GM18502 (cell line): ENCODE results near the gene RFX6.
A peak's percentile ranks its signal among the peaks of the same experiment; 100 is the strongest.
"Not testable (repeated sequence)": the region's sequence is repeated elsewhere in the genome, so short reads cannot be mapped to it uniquely, and the experiment has no call there.

Experiments
- ATAC-seq: cut with Tn5 transposase; IDR thresholded peaks from one replicate; pipeline ENCODE4 v1.9.1; 2021; ENCODE audit warnings: mild to moderate bottlenecking; ENCODE audit not compliant: unreplicated experiment, poor library complexity

The RFX6 gene, protein sequence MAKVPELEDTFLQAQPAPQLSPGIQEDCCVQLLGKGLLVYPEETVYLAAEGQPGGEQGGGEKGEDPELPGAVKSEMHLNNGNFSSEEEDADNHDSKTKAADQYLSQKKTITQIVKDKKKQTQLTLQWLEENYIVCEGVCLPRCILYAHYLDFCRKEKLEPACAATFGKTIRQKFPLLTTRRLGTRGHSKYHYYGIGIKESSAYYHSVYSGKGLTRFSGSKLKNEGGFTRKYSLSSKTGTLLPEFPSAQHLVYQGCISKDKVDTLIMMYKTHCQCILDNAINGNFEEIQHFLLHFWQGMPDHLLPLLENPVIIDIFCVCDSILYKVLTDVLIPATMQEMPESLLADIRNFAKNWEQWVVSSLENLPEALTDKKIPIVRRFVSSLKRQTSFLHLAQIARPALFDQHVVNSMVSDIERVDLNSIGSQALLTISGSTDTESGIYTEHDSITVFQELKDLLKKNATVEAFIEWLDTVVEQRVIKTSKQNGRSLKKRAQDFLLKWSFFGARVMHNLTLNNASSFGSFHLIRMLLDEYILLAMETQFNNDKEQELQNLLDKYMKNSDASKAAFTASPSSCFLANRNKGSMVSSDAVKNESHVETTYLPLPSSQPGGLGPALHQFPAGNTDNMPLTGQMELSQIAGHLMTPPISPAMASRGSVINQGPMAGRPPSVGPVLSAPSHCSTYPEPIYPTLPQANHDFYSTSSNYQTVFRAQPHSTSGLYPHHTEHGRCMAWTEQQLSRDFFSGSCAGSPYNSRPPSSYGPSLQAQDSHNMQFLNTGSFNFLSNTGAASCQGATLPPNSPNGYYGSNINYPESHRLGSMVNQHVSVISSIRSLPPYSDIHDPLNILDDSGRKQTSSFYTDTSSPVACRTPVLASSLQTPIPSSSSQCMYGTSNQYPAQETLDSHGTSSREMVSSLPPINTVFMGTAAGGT

DNA sequence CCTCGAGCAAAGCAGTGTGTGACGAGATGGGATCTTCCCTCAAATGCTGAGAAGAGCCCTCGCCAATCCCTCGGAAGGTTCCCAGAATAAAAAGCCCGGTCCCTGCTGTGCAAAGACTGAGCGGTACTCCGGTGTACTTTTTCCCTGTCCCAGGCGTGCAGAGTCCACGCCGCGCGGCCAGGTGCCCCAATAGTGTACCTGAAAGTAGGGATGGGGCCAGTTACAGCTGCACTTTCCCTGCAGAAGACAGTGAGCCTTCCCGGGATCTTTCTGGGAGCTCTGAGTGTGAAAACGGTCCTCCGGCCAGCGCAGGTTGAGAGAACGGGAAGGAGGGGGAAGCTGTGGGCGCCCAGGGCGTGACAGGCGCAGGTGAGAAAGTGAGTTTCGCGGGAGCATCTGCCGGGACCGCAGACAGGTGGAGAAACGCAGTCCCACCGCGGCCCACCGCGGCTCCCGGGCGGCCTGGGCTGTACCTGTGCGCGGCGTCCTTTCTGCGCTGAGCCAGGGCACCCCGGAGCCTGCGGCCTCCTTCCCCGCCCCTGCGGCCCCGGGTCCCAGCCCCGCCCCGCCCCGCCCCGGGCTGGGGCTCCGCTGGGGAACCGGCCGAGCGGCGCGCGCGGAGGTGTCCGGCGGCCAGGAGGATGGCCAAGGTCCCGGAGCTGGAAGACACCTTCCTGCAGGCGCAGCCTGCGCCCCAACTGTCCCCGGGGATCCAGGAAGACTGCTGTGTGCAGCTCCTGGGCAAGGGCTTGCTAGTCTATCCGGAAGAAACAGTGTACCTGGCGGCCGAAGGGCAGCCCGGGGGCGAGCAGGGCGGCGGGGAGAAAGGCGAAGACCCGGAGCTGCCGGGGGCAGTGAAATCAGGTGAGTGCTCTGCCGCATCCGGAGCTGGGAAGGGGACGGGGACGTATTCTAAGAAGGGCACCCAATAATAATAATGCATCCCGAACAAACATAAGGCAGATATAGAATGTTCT is at the start of gene RFX6:
RFX6 (plus strand) TSS at position 608 of the 977 bp plus-strand sequence; CDS start at position 642, 34 bp downstream.
- ATAC-seq, result no peak

GRCh38 chr6:116827561-116828240 is 49.3 kb upstream of the RFX6 start:
- no peak for ATAC-seq

DNA sequence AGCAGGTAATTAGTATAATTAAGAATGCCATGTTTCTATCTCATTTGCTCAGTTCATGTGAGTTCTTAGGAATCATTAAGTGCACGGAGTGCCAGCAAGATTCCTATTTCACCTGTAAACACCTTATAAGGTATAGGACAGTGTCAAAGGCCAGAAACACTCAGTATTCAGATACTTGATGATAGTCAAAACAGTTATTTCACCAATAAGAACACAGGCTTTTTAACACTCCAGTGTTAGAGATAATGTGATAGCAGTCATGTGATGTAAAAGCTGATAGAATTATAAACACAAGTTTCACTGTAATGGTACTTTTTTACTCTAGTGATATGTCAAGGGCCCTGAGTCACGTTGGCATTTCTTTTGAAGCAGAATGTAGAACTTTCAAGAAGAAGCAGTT is 48.1 kb upstream of the RFX6 start, which contains the start of gene GPRC6A:
GPRC6A (minus strand) TSS at position 101 of the 400 bp plus-strand sequence; CDS start at position 31, 70 bp downstream.
- ATAC-seq, result no peak

DNA sequence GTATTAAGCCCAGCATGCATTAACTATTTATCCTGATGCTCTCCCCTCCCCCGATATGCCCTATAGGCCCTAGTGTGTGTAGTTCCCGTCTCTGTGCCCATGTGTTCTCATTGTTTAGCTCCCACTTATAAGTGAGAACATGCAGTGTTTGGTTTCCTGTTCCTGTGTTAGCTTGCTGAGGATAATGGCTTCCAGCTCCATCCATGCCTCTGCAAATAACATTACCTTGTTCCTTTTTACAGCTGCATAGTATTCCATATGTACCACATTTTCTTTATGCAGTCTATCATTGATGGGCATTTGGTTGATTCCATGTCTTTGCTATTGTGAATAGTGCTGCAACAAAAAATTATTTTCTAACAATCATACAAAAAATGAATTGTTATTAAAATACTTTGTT is 42.5 kb upstream of the RFX6 start:
- not testable (repeated sequence) for ATAC-seq

GRCh38 chr6:116836606-116837342 is 40.3 kb upstream of the RFX6 start:
- ATAC-seq, result no peak

DNA sequence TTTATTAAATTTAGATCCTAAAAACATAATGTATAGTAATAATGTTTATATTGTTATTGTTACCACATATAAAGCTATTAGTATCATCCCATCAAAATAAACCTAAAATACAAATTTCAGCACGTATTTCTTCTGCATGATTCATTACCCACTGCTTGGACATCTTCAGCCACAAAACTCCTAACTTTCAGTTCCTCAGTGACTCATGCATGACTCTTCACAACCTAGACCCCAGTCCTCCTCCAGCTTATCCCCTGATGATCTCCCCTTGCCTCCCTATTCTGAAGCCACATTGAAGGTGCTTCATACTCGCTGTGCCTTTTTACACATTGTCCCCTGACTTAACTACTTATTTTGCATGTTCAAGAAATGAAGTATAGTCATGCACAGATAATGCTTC is 37.0 kb upstream of the RFX6 start:
- no peak for ATAC-seq

DNA sequence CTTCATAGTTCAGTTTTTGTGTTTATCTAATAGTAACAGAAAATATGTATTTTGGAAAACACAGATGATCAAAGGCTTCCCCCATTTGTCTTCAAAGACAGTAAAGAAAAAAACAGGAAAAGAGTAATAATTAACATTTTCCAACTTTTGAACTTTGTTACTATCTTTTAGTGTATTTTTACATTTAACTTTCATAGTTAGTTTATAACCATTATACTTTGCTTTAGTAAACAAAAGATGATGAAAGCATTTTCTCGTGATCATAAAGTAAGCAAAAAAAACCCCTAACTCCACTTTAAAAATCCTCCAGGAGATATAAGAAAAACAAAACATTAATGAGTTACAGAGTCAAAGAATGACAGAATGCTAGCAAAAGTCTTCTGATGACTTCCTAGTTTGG is 34.6 kb upstream of the RFX6 start:
- ATAC-seq, result no peak

DNA sequence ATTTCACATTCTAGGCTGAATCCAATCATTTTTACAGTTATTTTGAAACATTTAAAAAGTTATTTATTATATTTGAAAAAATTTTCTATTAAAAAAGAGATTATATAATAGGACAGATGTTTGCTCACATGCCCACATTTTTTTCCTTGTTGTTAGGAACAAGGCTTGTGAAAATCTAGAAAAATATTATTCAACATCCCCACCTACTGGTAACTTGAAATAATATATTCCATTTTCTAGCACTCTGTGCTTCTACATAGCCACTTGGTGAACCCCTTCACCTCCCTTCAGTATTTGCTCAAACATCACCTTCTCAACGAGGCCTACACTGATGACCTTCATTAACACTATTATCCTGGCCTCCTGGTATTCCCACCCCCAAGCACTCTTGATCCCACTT is 29.8 kb upstream of the RFX6 start:
- peak; percentile 76 for ATAC-seq

DNA sequence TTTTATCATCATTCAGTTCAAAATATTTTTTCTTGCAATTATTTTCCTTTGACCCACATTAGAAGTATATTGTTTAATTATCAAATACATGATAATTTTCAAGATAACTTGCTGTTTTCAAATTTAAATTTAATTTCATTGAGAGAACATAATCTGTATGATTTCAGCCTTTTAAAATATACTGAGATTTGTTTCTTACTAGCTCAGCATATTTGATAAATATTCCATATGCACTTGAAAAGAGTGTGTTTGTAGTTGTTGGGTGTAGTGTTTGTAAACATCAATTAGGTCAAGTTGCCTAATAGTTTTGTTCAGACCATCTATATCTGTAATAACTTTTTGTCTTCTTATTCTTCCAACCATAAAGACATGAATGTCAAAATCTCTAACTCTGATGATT is 19.0 kb upstream of the RFX6 start:
- ATAC-seq, result no peak

GRCh38 chr6:116859264-116859663 is 17.8 kb upstream of the RFX6 start:
- no peak for ATAC-seq

DNA sequence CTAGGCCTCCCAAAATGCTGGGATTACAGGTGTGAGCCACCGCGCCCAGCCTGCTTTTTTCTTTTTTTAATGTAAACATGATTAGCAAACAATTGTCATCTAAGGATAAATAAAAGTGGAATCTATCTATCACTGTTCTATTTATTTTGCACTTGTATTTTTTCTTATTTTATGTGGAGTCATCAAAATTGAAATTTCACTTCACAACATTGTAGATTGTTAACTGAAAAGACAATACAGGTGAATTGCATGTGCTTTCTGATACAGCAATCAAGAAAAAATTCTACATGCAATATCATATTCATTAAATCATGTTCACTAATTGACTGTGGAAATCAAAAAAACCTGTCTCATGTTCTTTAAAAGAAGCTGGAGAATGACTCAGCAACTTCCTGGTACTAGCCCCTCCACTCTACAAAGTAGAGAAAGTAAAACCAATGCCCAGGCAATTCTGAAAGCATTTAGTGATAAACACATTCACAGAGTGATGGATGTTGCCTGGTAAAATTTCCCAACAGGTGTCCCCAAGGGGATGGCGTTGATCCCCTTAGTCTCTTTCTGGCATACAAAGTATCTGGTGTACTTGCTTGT is 10.7 kb upstream of the RFX6 start:
- peak; percentile 80 for ATAC-seq

GRCh38 chr6:116872771-116873170 is 4.3 kb upstream of the RFX6 start:
- no peak for ATAC-seq

- no peak for ATAC-seq
These were observed 935 bp upstream of the RFX6 start for GRCh38 chr6:116876107-116876506.

GRCh38 chr6:116877743-116878142 is 701 bp downstream of the RFX6 start:
- ATAC-seq, result no peak

DNA sequence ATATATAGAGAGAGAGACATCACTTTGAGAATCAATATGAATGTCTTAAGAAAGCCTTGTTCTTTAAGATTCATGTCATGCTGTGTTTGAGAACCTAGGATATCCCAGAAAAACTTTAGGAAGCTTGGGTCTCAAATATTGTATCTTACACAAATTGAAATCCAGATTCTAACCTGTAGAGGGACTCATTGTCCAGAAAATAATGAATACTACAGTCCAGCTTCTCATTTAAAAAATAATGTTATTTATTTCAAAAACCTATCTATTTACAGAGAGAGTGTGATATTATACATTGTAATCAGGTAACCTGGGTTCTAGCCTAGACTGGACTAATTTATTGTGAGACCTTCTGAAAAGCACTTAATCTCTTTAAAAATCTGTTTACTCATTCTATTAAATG is 4.2 kb downstream of the RFX6 start:
- no peak for ATAC-seq

DNA sequence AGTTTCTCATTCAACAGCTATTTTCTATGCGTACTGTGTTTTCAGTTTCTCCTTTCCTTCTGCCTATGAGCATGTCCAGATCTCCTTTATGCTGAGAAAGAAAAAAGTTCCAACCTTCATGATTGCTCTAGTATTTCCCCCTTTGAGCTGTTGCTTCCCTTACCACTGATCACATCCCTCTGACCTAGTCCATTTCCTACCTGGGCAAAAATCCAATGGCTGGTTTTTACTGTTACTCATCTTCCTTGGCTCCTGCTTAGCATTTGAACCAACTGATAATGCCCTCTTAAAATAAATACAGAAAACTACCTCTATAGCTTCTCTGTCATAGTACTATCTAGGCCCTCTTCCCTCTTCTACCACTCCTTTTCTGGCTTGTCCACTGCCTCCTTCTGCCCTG is 6.0 kb downstream of the RFX6 start:
- no peak for ATAC-seq

DNA sequence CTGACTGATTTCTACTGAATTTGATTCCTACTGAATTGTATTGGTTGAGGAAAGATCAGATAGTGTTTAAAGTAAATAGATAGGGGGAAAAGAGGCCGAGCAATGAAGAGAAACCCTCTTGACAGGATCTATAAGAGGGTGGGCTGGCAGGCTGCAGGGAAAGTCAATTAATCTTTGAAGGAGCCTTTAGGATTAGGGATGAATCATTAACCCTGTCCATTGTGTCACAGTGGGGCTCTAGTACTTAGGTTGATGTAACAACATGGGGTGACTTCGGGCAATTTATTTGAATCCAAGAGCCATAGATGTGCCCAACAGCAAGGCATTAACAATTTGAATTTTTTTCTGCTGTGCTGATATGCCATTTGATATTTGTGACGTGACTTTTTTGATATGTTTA is 7.5 kb downstream of the RFX6 start:
- ATAC-seq, result no peak

DNA sequence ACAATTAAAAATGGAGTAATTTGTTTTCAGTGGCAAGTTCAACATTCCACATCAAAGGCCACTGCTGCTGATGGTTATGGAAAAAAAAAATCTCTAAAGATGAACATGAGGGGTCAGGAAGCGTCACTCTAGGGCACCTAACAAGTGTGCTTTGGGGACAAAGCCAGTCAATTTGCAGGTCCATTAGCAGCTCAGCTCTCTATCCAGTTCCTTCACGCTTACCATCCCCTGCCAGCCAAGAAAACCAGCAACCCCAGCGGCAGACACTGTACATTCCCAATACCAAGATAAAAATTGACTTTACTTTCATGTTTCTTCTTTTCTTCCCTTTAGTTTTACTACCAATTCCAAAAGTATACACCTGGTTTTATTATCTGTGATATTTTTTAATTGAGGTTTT is 10.1 kb downstream of the RFX6 start:
- ATAC-seq, result no peak
